ENCODE data around the gene MEIKIN.

The MEIKIN gene

DNA sequence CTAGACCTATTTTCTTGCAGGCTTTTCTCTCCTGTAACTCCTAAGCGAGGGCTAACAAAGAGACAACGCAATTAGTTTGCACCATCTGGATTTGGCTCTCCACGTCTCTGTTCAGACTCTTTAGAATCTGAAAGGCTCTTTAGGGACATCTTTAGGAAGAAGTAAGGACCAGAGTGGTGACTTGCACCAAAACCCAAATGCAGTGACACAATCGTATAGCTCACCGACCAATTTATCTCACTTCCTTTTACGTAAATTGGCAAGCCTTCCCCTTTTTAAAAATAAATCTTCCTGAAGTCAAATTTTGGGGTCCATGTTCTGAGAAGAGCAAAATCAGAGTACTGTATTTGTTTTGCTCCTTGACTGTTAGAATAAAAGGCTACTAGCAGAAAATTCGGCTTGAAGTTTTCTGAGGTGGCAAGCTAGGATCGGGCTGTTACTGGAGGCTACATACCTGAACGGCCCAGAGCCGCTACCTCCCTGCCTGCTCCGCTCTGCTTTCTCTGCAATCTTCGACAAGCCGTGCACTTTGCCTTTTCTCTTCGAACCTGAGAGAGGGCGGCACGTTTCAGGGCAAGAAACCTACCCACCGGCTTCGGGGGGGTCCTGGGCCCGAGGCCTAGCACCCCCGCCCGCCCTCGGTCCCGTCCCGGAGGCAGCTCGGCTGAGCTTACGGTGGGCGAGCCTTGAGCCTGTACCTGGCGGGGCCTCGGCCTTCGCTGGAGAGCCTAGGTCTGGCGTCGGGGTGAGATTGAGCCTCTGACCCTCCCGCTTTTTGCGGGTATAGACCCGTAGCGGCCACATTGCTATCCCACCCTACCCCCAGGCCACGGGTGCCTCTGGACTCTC is 537 bp downstream of the MEIKIN start:
- TF ChIP-seq NFIC (IDR thresholded peaks at IDR 0.05), result no peak
- TF ChIP-seq TEAD4 (IDR thresholded peaks at IDR 0.05), result no peak
- no peak for TF ChIP-seq RAD21 (IDR thresholded peaks at IDR 0.05; ENCODE audit: low read depth)
- TF ChIP-seq EP300 (IDR thresholded peaks at IDR 0.05; ENCODE audit: borderline replicate concordance), result no peak
- TF ChIP-seq CREB1 (IDR thresholded peaks at IDR 0.05; ENCODE audit: low read depth), result no peak
- TF ChIP-seq MAX (IDR thresholded peaks at IDR 0.05), result no peak
- no peak for TF ChIP-seq TAF1 (IDR thresholded peaks at IDR 0.05; ENCODE audit: low read depth)
- no peak for TF ChIP-seq ZBTB7A (IDR thresholded peaks at IDR 0.05; ENCODE audit: low read depth)
- TF ChIP-seq, protein P1, sequence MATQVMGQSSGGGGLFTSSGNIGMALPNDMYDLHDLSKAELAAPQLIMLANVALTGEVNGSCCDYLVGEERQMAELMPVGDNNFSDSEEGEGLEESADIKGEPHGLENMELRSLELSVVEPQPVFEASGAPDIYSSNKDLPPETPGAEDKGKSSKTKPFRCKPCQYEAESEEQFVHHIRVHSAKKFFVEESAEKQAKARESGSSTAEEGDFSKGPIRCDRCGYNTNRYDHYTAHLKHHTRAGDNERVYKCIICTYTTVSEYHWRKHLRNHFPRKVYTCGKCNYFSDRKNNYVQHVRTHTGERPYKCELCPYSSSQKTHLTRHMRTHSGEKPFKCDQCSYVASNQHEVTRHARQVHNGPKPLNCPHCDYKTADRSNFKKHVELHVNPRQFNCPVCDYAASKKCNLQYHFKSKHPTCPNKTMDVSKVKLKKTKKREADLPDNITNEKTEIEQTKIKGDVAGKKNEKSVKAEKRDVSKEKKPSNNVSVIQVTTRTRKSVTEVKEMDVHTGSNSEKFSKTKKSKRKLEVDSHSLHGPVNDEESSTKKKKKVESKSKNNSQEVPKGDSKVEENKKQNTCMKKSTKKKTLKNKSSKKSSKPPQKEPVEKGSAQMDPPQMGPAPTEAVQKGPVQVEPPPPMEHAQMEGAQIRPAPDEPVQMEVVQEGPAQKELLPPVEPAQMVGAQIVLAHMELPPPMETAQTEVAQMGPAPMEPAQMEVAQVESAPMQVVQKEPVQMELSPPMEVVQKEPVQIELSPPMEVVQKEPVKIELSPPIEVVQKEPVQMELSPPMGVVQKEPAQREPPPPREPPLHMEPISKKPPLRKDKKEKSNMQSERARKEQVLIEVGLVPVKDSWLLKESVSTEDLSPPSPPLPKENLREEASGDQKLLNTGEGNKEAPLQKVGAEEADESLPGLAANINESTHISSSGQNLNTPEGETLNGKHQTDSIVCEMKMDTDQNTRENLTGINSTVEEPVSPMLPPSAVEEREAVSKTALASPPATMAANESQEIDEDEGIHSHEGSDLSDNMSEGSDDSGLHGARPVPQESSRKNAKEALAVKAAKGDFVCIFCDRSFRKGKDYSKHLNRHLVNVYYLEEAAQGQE (IDR thresholded peaks at IDR 0.05; ENCODE audit: low read depth), result no peak
- TF ChIP-seq, protein P2, sequence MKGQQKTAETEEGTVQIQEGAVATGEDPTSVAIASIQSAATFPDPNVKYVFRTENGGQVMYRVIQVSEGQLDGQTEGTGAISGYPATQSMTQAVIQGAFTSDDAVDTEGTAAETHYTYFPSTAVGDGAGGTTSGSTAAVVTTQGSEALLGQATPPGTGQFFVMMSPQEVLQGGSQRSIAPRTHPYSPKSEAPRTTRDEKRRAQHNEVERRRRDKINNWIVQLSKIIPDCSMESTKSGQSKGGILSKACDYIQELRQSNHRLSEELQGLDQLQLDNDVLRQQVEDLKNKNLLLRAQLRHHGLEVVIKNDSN (IDR thresholded peaks at IDR 0.05), result no peak
- TF ChIP-seq FOXM1 (IDR thresholded peaks at IDR 0.05; ENCODE audit: borderline replicate concordance, low read depth), result no peak
- TF ChIP-seq YY1 (IDR thresholded peaks at IDR 0.05; ENCODE audit: low read depth), result no peak
- no peak for TF ChIP-seq CEBPB (IDR thresholded peaks at IDR 0.05)
- TF ChIP-seq TCF12 (IDR thresholded peaks at IDR 0.05; ENCODE audit: low read depth), result no peak

GRCh38 chr5:131943916-131944315 is 1.5 kb downstream of the MEIKIN start:
- TF ChIP-seq EP300 (IDR thresholded peaks at IDR 0.05; ENCODE audit: borderline replicate concordance) (no peak), TAF1 (IDR thresholded peaks at IDR 0.05; ENCODE audit: low read depth) (no peak), TCF12 (IDR thresholded peaks at IDR 0.05; ENCODE audit: low read depth) (no peak), MAX (IDR thresholded peaks at IDR 0.05) (no peak), TEAD4 (IDR thresholded peaks at IDR 0.05) (no peak), FOXM1 (IDR thresholded peaks at IDR 0.05; ENCODE audit: borderline replicate concordance, low read depth) (no peak), NFIC (IDR thresholded peaks at IDR 0.05) (no peak), EGR1 (IDR thresholded peaks at IDR 0.05) (no peak), YY1 (IDR thresholded peaks at IDR 0.05; ENCODE audit: low read depth) (no peak), RAD21 (IDR thresholded peaks at IDR 0.05; ENCODE audit: low read depth) (no peak), ZBTB7A (IDR thresholded peaks at IDR 0.05; ENCODE audit: low read depth) (no peak), CREB1 (IDR thresholded peaks at IDR 0.05; ENCODE audit: low read depth) (no peak), CEBPB (IDR thresholded peaks at IDR 0.05) (no peak)
- TF ChIP-seq, protein P2 (IDR thresholded peaks at IDR 0.05), result no peak
- TF ChIP-seq, protein P1 (IDR thresholded peaks at IDR 0.05; ENCODE audit: low read depth), result no peak

- no peak for TF ChIP-seq CREB1 (IDR thresholded peaks at IDR 0.05; ENCODE audit: low read depth)
- TF ChIP-seq NFIC (IDR thresholded peaks at IDR 0.05), result no peak
- TF ChIP-seq EP300 (IDR thresholded peaks at IDR 0.05; ENCODE audit: borderline replicate concordance), result no peak
- TF ChIP-seq CEBPB (IDR thresholded peaks at IDR 0.05), result no peak
- TF ChIP-seq YY1 (IDR thresholded peaks at IDR 0.05; ENCODE audit: low read depth), result no peak
- TF ChIP-seq FOXM1 (IDR thresholded peaks at IDR 0.05; ENCODE audit: borderline replicate concordance, low read depth), result no peak
- TF ChIP-seq ZBTB7A (IDR thresholded peaks at IDR 0.05; ENCODE audit: low read depth), result no peak
- TF ChIP-seq TCF12 (IDR thresholded peaks at IDR 0.05; ENCODE audit: low read depth), result no peak
- TF ChIP-seq, protein P1 (IDR thresholded peaks at IDR 0.05; ENCODE audit: low read depth), result no peak
- TF ChIP-seq RAD21 (IDR thresholded peaks at IDR 0.05; ENCODE audit: low read depth), result no peak
- TF ChIP-seq TAF1 (IDR thresholded peaks at IDR 0.05; ENCODE audit: low read depth), result no peak
- no peak for TF ChIP-seq EGR1 (IDR thresholded peaks at IDR 0.05)
- TF ChIP-seq, protein P2 (IDR thresholded peaks at IDR 0.05), result no peak
Observed at GRCh38 chr5:131942016-131942415, 3.4 kb downstream of the MEIKIN start.

Data from Ishikawa (cell line).